ENCODE measurements around the gene ENPP3.

Gene ENPP3

GRCh38 chr6:131717836-131718542, 80.9 kb downstream of the ENPP3 start:
- TF ChIP-seq TAF1 (IDR thresholded peaks at IDR 0.05; ENCODE audit: borderline replicate concordance, insufficient read depth, low read length) (no peak), SIN3A (IDR thresholded peaks at IDR 0.05; ENCODE audit: borderline replicate concordance, insufficient read depth, low read length) (no peak), FOXP2 (optimal IDR thresholded peaks at IDR 0.05; ENCODE audit: borderline replicate concordance, extremely low read depth, extremely low read length, insufficient read depth) (no peak), POLR2AphosphoS5 (IDR thresholded peaks at IDR 0.05; ENCODE audit: low read depth, low read length) (no peak)
- TF ChIP-seq, protein P1, sequence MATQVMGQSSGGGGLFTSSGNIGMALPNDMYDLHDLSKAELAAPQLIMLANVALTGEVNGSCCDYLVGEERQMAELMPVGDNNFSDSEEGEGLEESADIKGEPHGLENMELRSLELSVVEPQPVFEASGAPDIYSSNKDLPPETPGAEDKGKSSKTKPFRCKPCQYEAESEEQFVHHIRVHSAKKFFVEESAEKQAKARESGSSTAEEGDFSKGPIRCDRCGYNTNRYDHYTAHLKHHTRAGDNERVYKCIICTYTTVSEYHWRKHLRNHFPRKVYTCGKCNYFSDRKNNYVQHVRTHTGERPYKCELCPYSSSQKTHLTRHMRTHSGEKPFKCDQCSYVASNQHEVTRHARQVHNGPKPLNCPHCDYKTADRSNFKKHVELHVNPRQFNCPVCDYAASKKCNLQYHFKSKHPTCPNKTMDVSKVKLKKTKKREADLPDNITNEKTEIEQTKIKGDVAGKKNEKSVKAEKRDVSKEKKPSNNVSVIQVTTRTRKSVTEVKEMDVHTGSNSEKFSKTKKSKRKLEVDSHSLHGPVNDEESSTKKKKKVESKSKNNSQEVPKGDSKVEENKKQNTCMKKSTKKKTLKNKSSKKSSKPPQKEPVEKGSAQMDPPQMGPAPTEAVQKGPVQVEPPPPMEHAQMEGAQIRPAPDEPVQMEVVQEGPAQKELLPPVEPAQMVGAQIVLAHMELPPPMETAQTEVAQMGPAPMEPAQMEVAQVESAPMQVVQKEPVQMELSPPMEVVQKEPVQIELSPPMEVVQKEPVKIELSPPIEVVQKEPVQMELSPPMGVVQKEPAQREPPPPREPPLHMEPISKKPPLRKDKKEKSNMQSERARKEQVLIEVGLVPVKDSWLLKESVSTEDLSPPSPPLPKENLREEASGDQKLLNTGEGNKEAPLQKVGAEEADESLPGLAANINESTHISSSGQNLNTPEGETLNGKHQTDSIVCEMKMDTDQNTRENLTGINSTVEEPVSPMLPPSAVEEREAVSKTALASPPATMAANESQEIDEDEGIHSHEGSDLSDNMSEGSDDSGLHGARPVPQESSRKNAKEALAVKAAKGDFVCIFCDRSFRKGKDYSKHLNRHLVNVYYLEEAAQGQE (IDR thresholded peaks at IDR 0.05; ENCODE audit: insufficient read depth in 1 of 2, low read depth in 2 of 2, low read length in 2 of 2): no peak

DNA sequence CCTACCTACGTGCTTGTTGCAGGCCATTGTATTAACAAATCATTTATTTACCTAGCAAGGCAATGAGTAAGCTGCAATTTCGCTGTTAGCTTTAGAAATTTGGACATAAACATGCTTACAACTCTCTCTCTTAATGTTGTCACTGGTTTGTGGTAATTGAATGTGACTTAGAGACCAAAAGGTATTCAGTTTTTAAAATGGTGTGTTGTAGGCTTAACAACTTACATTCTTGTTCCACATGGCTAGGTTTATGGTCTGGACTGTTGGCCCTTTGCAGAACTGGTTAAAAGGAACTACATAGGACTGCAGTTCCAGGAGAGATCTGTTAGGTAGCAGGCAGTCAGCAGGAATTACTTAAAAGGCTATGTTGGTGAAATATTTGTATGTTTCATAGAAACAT, 84.1 kb downstream of the ENPP3 start:
- TF ChIP-seq TAF1 (IDR thresholded peaks at IDR 0.05; ENCODE audit: borderline replicate concordance, insufficient read depth, low read length) (no peak), POLR2AphosphoS5 (IDR thresholded peaks at IDR 0.05; ENCODE audit: low read depth, low read length) (no peak), FOXP2 (optimal IDR thresholded peaks at IDR 0.05; ENCODE audit: borderline replicate concordance, extremely low read depth, extremely low read length, insufficient read depth) (no peak), SIN3A (IDR thresholded peaks at IDR 0.05; ENCODE audit: borderline replicate concordance, insufficient read depth, low read length) (no peak)
- TF ChIP-seq, protein P1 (IDR thresholded peaks at IDR 0.05; ENCODE audit: insufficient read depth in 1 of 2, low read depth in 2 of 2, low read length in 2 of 2): no peak

GRCh38 chr6:131724114-131724513, 87.0 kb downstream of the ENPP3 start:
- TF ChIP-seq, protein P1 (IDR thresholded peaks at IDR 0.05; ENCODE audit: insufficient read depth in 1 of 2, low read depth in 2 of 2, low read length in 2 of 2): no peak
- TF ChIP-seq TAF1 (IDR thresholded peaks at IDR 0.05; ENCODE audit: borderline replicate concordance, insufficient read depth, low read length) (no peak), POLR2AphosphoS5 (IDR thresholded peaks at IDR 0.05; ENCODE audit: low read depth, low read length) (no peak), FOXP2 (optimal IDR thresholded peaks at IDR 0.05; ENCODE audit: borderline replicate concordance, extremely low read depth, extremely low read length, insufficient read depth) (no peak), SIN3A (IDR thresholded peaks at IDR 0.05; ENCODE audit: borderline replicate concordance, insufficient read depth, low read length) (no peak)

GRCh38 chr6:131727467-131727866, 90.4 kb downstream of the ENPP3 start:
- TF ChIP-seq TAF1 (IDR thresholded peaks at IDR 0.05; ENCODE audit: borderline replicate concordance, insufficient read depth, low read length) (no peak), POLR2AphosphoS5 (IDR thresholded peaks at IDR 0.05; ENCODE audit: low read depth, low read length) (no peak), SIN3A (IDR thresholded peaks at IDR 0.05; ENCODE audit: borderline replicate concordance, insufficient read depth, low read length) (no peak), FOXP2 (optimal IDR thresholded peaks at IDR 0.05; ENCODE audit: borderline replicate concordance, extremely low read depth, extremely low read length, insufficient read depth) (no peak)
- TF ChIP-seq, protein P1 (IDR thresholded peaks at IDR 0.05; ENCODE audit: insufficient read depth in 1 of 2, low read depth in 2 of 2, low read length in 2 of 2): no peak
